SK-N-SH treated with all-trans-retinoic acid at 6 μM for 48 hours (cell line): ENCODE measurements around the gene NPM3.

ENCODE experiments used
- ATAC-seq: fragments of 200-7000 bp; cut with Tn5 transposase; 3 replicates; pipeline ENCODE4 v1.9.1; 2020; ENCODE audit warnings: mild to moderate bottlenecking, moderate library complexity
- ARNTL ChIP-seq: fragments of 450-650 bp; formaldehyde crosslinking; IDR thresholded peaks from 2 replicates; pipeline ENCODE4 v1.5.0; 2020; ENCODE audit warnings: low read depth, mild to moderate bottlenecking, moderate library complexity, borderline replicate concordance
- BACH2 ChIP-seq: fragments of 250-450 bp; sonication (Bioruptor Pico); IDR thresholded peaks from 2 replicates; pipeline ENCODE4 v1.9.0; 2021; ENCODE audit warnings: mild to moderate bottlenecking, borderline replicate concordance
- CSDC2 ChIP-seq: fragments of 250-450 bp; sonication (Bioruptor Pico); IDR thresholded peaks from 2 replicates; pipeline ENCODE4 v1.5.0; 2020; ENCODE audit warnings: mild to moderate bottlenecking, moderate library complexity
- ESRRG ChIP-seq: fragments of 250-450 bp; sonication (Bioruptor Pico); IDR thresholded peaks from 2 replicates; pipeline ENCODE4 v1.6.1; 2021; ENCODE audit warnings: mild to moderate bottlenecking
- GLIS3 ChIP-seq: fragments of 250-450 bp; sonication (Bioruptor Pico); IDR thresholded peaks from 2 replicates; pipeline ENCODE4 v1.5.0; 2020; ENCODE audit warnings: mild to moderate bottlenecking, moderate library complexity
- ISL1 ChIP-seq: fragments of 250-450 bp; sonication (Bioruptor Pico); IDR thresholded peaks from 2 replicates; pipeline ENCODE4 v2.1.2; 2022; ENCODE audit warnings: mild to moderate bottlenecking, moderate library complexity
- PPARA ChIP-seq: fragments of 250-450 bp; sonication (Bioruptor Pico); IDR thresholded peaks from 2 replicates; pipeline ENCODE4 v1.5.0; 2020; ENCODE audit warnings: mild to moderate bottlenecking, borderline replicate concordance
- RARB ChIP-seq: fragments of 250-450 bp; sonication (Bioruptor Pico); IDR thresholded peaks from 2 replicates; pipeline ENCODE4 v1.8.0; 2021; ENCODE audit warnings: mild to moderate bottlenecking, moderate library complexity
- SNAI2 ChIP-seq: fragments of 250-450 bp; sonication (Bioruptor Pico); IDR thresholded peaks from 2 replicates; pipeline ENCODE4 v1.5.0; 2020; ENCODE audit warnings: mild to moderate bottlenecking, moderate library complexity
- TCF4 ChIP-seq: fragments of 250-450 bp; sonication (Bioruptor Pico); IDR thresholded peaks from 2 replicates; pipeline ENCODE4 v1.8.0; 2021; ENCODE audit warnings: mild to moderate bottlenecking, moderate library complexity, borderline replicate concordance
- ZFP3 ChIP-seq: fragments of 250-450 bp; sonication (Bioruptor Pico); IDR thresholded peaks from 2 replicates; pipeline ENCODE4 v1.5.0; 2020; ENCODE audit warnings: mild to moderate bottlenecking, moderate library complexity
- ZFP30 ChIP-seq: fragments of 450-650 bp; formaldehyde crosslinking; IDR thresholded peaks from 2 replicates; pipeline ENCODE4 v1.5.0; 2022; ENCODE audit warnings: mild to moderate bottlenecking, moderate library complexity
- ZNF565 ChIP-seq: fragments of 450-650 bp; formaldehyde crosslinking; conservative IDR thresholded peaks from 2 replicates; pipeline ENCODE4 v1.5.0; 2020; ENCODE audit warnings: low read depth, mild to moderate bottlenecking, moderate library complexity
- ZNF70 ChIP-seq: fragments of 450-650 bp; formaldehyde crosslinking; IDR thresholded peaks from 2 replicates; pipeline ENCODE4 v1.5.0; 2020; ENCODE audit warnings: mild to moderate bottlenecking, moderate library complexity
- TF ChIP-seq, protein P1 (sequence below): fragments of 250-450 bp; sonication (Bioruptor Pico); IDR thresholded peaks from 2 replicates; pipeline ENCODE4 v1.5.1; 2020; ENCODE audit warnings: low read depth, mild to moderate bottlenecking, moderate library complexity
- TF ChIP-seq, protein P2 (sequence below): fragments of 250-450 bp; sonication (Bioruptor Pico); IDR thresholded peaks from 2 replicates; pipeline ENCODE4 v1.5.0; 2020; ENCODE audit warnings: mild to moderate bottlenecking, moderate library complexity
- TF ChIP-seq, protein P3 (sequence below): fragments of 250-450 bp; sonication (Bioruptor Pico); IDR thresholded peaks from 2 replicates; pipeline ENCODE4 v1.8.0; 2021; ENCODE audit warnings: low read depth, mild to moderate bottlenecking, moderate library complexity, borderline replicate concordance
- TF ChIP-seq, protein P4 (sequence below): fragments of 250-450 bp; sonication (Bioruptor Pico); IDR thresholded peaks from 2 replicates; pipeline ENCODE4 v1.8.0; 2020; ENCODE audit warnings: mild to moderate bottlenecking, moderate library complexity, borderline replicate concordance

The NPM3 gene

DNA sequence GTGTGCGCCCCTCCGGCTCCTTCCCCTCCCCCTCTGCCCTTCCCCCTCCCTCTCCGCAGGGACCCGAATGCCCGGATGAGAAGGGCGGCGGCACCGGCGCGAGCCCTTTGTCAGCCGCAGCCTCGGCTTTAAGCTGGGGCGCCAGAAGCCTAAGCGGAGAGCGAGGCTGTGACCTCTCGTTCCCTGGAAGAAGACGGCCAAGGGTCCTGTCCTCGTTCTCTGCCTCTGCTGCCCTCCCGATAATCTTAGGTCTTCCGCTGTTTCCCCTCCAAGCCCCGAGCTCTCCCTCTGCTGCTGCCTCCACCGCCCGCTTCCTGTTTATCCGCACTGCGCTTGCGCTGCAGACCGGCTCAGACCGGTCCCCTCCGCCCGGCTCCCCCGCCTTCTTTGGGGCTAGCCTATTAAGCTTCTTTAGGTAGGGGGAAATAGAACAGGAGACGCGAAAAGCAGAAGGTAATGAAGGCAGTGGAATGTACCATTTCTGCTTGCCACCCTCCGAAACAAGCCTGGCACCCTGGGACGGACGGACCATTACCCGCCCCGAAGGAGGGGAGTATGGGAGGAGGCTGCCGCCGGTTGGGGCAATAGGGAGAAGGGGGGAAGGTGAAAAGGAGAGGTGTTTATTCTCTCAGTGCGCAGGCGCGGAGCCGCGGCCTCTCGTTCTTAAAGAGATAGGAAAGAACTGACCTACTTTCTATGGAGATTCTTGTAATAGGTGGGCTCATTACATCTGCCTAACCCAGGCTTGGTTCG lies 35.0 kb upstream of the NPM3 start, which contains the start of gene OGA:
Gene OGA (minus strand): TSS at position 326 of the 753 bp plus-strand sequence. CDS start 422 bp downstream, outside the sequence.
- no peak for TF ChIP-seq ARNTL (CRISPR knock-in tag)
- TF ChIP-seq, protein P1, sequence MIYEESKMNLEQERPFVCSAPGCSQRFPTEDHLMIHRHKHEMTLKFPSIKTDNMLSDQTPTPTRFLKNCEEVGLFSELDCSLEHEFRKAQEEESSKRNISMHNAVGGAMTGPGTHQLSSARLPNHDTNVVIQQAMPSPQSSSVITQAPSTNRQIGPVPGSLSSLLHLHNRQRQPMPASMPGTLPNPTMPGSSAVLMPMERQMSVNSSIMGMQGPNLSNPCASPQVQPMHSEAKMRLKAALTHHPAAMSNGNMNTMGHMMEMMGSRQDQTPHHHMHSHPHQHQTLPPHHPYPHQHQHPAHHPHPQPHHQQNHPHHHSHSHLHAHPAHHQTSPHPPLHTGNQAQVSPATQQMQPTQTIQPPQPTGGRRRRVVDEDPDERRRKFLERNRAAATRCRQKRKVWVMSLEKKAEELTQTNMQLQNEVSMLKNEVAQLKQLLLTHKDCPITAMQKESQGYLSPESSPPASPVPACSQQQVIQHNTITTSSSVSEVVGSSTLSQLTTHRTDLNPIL, result no peak
- TF ChIP-seq ZFP30 (CRISPR knock-in tag), result no peak
- no peak for TF ChIP-seq CSDC2 (CRISPR knock-in tag)
- TF ChIP-seq ZFP3 (CRISPR knock-in tag), result no peak
- TF ChIP-seq SNAI2 (CRISPR knock-in tag), result no peak
- no peak for TF ChIP-seq ZNF70
- TF ChIP-seq ZNF565 (CRISPR knock-in tag), result no peak
- no peak for TF ChIP-seq ISL1 (CRISPR knock-in tag)
- TF ChIP-seq, protein P2, sequence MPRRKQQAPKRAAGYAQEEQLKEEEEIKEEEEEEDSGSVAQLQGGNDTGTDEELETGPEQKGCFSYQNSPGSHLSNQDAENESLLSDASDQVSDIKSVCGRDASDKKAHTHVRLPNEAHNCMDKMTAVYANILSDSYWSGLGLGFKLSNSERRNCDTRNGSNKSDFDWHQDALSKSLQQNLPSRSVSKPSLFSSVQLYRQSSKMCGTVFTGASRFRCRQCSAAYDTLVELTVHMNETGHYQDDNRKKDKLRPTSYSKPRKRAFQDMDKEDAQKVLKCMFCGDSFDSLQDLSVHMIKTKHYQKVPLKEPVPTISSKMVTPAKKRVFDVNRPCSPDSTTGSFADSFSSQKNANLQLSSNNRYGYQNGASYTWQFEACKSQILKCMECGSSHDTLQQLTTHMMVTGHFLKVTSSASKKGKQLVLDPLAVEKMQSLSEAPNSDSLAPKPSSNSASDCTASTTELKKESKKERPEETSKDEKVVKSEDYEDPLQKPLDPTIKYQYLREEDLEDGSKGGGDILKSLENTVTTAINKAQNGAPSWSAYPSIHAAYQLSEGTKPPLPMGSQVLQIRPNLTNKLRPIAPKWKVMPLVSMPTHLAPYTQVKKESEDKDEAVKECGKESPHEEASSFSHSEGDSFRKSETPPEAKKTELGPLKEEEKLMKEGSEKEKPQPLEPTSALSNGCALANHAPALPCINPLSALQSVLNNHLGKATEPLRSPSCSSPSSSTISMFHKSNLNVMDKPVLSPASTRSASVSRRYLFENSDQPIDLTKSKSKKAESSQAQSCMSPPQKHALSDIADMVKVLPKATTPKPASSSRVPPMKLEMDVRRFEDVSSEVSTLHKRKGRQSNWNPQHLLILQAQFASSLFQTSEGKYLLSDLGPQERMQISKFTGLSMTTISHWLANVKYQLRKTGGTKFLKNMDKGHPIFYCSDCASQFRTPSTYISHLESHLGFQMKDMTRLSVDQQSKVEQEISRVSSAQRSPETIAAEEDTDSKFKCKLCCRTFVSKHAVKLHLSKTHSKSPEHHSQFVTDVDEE (CRISPR knock-in tag), result no peak
- TF ChIP-seq RARB, result no peak
- TF ChIP-seq, protein P3, sequence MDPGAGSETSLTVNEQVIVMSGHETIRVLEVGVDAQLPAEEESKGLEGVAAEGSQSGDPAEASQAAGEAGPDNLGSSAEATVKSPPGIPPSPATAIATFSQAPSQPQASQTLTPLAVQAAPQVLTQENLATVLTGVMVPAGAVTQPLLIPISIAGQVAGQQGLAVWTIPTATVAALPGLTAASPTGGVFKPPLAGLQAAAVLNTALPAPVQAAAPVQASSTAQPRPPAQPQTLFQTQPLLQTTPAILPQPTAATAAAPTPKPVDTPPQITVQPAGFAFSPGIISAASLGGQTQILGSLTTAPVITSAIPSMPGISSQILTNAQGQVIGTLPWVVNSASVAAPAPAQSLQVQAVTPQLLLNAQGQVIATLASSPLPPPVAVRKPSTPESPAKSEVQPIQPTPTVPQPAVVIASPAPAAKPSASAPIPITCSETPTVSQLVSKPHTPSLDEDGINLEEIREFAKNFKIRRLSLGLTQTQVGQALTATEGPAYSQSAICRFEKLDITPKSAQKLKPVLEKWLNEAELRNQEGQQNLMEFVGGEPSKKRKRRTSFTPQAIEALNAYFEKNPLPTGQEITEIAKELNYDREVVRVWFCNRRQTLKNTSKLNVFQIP, result no peak
- TF ChIP-seq, protein P4, sequence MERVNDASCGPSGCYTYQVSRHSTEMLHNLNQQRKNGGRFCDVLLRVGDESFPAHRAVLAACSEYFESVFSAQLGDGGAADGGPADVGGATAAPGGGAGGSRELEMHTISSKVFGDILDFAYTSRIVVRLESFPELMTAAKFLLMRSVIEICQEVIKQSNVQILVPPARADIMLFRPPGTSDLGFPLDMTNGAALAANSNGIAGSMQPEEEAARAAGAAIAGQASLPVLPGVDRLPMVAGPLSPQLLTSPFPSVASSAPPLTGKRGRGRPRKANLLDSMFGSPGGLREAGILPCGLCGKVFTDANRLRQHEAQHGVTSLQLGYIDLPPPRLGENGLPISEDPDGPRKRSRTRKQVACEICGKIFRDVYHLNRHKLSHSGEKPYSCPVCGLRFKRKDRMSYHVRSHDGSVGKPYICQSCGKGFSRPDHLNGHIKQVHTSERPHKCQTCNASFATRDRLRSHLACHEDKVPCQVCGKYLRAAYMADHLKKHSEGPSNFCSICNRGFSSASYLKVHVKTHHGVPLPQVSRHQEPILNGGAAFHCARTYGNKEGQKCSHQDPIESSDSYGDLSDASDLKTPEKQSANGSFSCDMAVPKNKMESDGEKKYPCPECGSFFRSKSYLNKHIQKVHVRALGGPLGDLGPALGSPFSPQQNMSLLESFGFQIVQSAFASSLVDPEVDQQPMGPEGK (CRISPR knock-in tag), result no peak
- TF ChIP-seq PPARA, result no peak
- no peak for TF ChIP-seq BACH2 (CRISPR knock-in tag)
- peak; percentile 91 for ATAC-seq

DNA sequence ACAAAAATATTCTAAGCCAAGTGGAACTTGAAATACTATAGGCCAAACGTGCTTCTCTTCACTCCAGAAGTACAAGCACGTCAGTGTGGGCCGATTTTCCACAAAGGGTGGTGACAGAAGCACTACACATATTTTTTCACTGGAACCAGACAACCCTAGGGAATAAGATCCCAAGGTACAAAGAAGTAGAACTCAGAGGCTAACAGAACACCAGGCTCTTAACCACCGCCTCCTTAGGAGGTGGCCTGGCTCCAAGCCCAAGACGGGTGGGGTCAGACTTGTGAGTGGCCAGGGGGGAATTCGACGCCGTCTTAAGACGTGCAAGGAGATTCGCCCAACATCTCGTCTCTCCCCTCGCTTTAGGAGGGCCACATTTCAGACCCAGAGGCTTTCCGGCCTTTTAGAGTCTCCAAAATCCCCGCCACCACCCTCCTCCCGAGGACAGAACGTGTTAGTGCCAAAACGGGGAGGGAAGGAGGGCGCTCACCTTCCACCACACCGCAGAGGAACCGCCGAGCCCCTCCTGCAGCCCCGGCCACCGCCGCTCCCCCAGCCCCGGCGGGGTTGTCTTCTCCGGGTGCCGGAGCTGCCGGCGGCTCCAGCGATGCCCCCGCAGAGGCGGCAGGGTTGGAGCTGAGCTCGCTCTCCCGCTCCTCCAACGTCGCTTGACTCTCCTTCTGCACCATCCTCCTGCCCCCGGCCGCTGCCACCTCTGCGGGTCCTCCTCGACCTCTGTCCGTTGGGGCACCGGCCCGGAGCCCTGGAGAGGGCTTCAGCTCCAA lies 34.3 kb upstream of the NPM3 start:
- no peak for TF ChIP-seq TCF4 (CRISPR knock-in tag)
- TF ChIP-seq ZFP30 (CRISPR knock-in tag), result no peak
- TF ChIP-seq ESRRG (CRISPR knock-in tag), result no peak
- no peak for TF ChIP-seq GLIS3 (CRISPR knock-in tag)
- no peak for TF ChIP-seq RARB
- no peak for TF ChIP-seq ZNF565 (CRISPR knock-in tag)
- TF ChIP-seq, protein P4 (CRISPR knock-in tag), result no peak
- TF ChIP-seq, all 23 proteins: peak for 0
- ATAC-seq, result peak; percentile 77

DNA sequence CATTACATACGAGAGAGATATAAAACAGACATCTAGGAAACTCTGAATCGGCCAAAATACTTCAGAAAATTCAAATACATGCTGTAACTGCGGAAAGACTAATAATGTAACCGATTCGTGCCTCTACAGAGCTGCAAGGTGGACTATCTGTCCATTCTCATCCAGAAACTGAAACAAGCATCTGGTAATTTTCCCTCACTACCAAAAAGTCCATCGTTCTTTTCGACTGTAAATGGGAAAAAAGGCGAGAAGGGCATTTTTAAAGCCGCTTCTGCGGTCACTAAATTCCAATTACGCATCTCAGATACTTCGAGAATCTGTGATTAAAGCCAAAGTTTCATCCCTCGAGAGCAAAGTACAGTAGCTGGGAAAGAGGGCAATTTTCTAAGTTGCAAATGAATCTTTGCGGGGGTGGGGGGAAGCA lies 33.7 kb upstream of the NPM3 start:
- TF ChIP-seq ZNF565 (CRISPR knock-in tag) (no peak), ESRRG (CRISPR knock-in tag) (no peak), BACH2 (CRISPR knock-in tag) (no peak), ZFP30 (CRISPR knock-in tag) (no peak)
- TF ChIP-seq, protein P2 (CRISPR knock-in tag), result no peak
- TF ChIP-seq, protein P4 (CRISPR knock-in tag), result no peak
- ATAC-seq, result no peak
